H9 (cell line): ENCODE measurements around the gene AHDC1. TPM values are rescaled to one million over a fixed set of nuclear protein-coding genes. Genes with fewer than 3 reads are reported as not detected.
A peak's percentile ranks its signal among the peaks of the same experiment; 100 is the strongest.

Experiments used
- DNase-seq: peaks from one replicate; pipeline ENCODE4 v3.0.0-alpha.2; 2017
- H2AFZ ChIP-seq: one replicate; pipeline ENCODE4 v1.6.1; 2013; ENCODE audit warnings: mild to moderate bottlenecking, low read length, control low read depth, moderate library complexity
- H2AK5ac ChIP-seq: 2 replicates; pipeline ENCODE4 v1.6.1; 2013; ENCODE audit warnings: low read length, control low read depth, mixed read lengths; ENCODE audit not compliant: insufficient read length
- H2BK120ac ChIP-seq: one replicate; pipeline ENCODE4 v1.6.1; 2013; ENCODE audit warnings: low read depth, mild to moderate bottlenecking, low read length, control low read depth, inconsistent platforms; ENCODE audit not compliant: poor library complexity, severe bottlenecking
- H2BK12ac ChIP-seq: 2 replicates; pipeline ENCODE4 v1.6.1; 2013; ENCODE audit warnings: low read length, control low read depth, mixed read lengths, low read depth; ENCODE audit not compliant: insufficient read length
- H2BK15ac ChIP-seq: 2 replicates; pipeline ENCODE4 v1.6.1; 2013; ENCODE audit warnings: low read depth, low read length, control low read depth
- H2BK20ac ChIP-seq: one replicate; pipeline ENCODE4 v1.6.1; 2013; ENCODE audit warnings: low read depth, mild to moderate bottlenecking, low read length, control low read depth, inconsistent platforms; ENCODE audit not compliant: poor library complexity, severe bottlenecking
- H2BK5ac ChIP-seq: 2 replicates; pipeline ENCODE4 v1.6.1; 2013; ENCODE audit warnings: low read length, control low read depth, mixed read lengths; ENCODE audit not compliant: insufficient read length
- H3K14ac ChIP-seq: 2 replicates; pipeline ENCODE4 v1.6.1; 2013; ENCODE audit warnings: low read length, control low read depth; ENCODE audit not compliant: insufficient read depth
- H3K18ac ChIP-seq: 2 replicates; pipeline ENCODE4 v1.6.1; 2013; ENCODE audit warnings: low read depth, mild to moderate bottlenecking, mixed read lengths, low read length, control low read depth; ENCODE audit not compliant: insufficient read length
- H3K23ac ChIP-seq: 2 replicates; pipeline ENCODE4 v1.6.1; 2013; ENCODE audit warnings: low read length, control low read depth, mixed read lengths, low read depth; ENCODE audit not compliant: insufficient read length
- H3K23me2 ChIP-seq: 2 replicates; pipeline ENCODE4 v1.6.1; 2013; ENCODE audit warnings: low read depth, mild to moderate bottlenecking, mixed read lengths, low read length, control low read depth; ENCODE audit not compliant: insufficient read length, poor library complexity, severe bottlenecking
- H3K27ac ChIP-seq: 2 replicates; pipeline ENCODE4 v1.5.1; 2013; ENCODE audit warnings: low read length, control low read depth, mixed read lengths, low read depth; ENCODE audit not compliant: insufficient read length
- H3K27me3 ChIP-seq: 2 replicates; pipeline ENCODE4 v1.6.1; 2013; ENCODE audit warnings: low read length, control low read depth, inconsistent platforms; ENCODE audit not compliant: insufficient read depth
- H3K4ac ChIP-seq: 2 replicates; pipeline ENCODE4 v1.6.1; 2013; ENCODE audit warnings: low read depth, mild to moderate bottlenecking, control low read depth, inconsistent platforms, low read length, moderate library complexity
- H3K4me1 ChIP-seq: 2 replicates; pipeline ENCODE4 v1.6.1; 2013; ENCODE audit warnings: low read length, control low read depth, inconsistent platforms; ENCODE audit not compliant: insufficient read depth
- H3K4me2 ChIP-seq: 2 replicates; pipeline ENCODE4 v1.6.1; 2013; ENCODE audit warnings: low read length, control low read depth, mixed read lengths; ENCODE audit not compliant: insufficient read length, insufficient read depth
- H3K56ac ChIP-seq: 2 replicates; pipeline ENCODE4 v1.6.1; 2013; ENCODE audit warnings: low read depth, mild to moderate bottlenecking, mixed read lengths, low read length, control low read depth; ENCODE audit not compliant: insufficient read length
- H3K79me1 ChIP-seq: 2 replicates; pipeline ENCODE4 v1.6.1; 2013; ENCODE audit warnings: low read depth, mild to moderate bottlenecking, moderate library complexity, low read length, control low read depth, inconsistent platforms; ENCODE audit not compliant: insufficient read depth, poor library complexity, severe bottlenecking
- H3K79me2 ChIP-seq: 2 replicates; pipeline ENCODE4 v1.6.1; 2013; ENCODE audit warnings: low read length, control low read depth, inconsistent platforms; ENCODE audit not compliant: insufficient read depth
- H3K9ac ChIP-seq: 2 replicates; pipeline ENCODE4 v1.6.1; 2013; ENCODE audit warnings: low read length, control low read depth, mixed read lengths; ENCODE audit not compliant: insufficient read length; ENCODE audit errors: extremely low read depth
- H3K9me3 ChIP-seq: one replicate; pipeline ENCODE4 v1.6.1; 2013; ENCODE audit warnings: low read depth, low read length, inconsistent platforms; ENCODE audit not compliant: control insufficient read depth
- H3T11ph ChIP-seq: one replicate; pipeline ENCODE4 v1.6.1; 2013; ENCODE audit warnings: mild to moderate bottlenecking, low read length, control low read depth, inconsistent platforms
- H4K20me1 ChIP-seq: one replicate; pipeline ENCODE4 v1.6.1; 2013; ENCODE audit not compliant: control insufficient read depth, insufficient read length, insufficient read depth
- H4K5ac ChIP-seq: 2 replicates; pipeline ENCODE4 v1.6.1; 2013; ENCODE audit warnings: low read depth, mild to moderate bottlenecking, mixed read lengths, low read length, control low read depth; ENCODE audit not compliant: insufficient read length
- H4K8ac ChIP-seq: replicated peaks from 2 replicates; pipeline ENCODE4 v1.6.1; 2013; ENCODE audit warnings: low read length, control low read depth, mixed read lengths, low read depth; ENCODE audit not compliant: insufficient read length
- H4K91ac ChIP-seq: 2 replicates; pipeline ENCODE4 v1.6.1; 2013; ENCODE audit warnings: low read depth, mild to moderate bottlenecking, moderate library complexity, mixed read lengths, low read length, control low read depth; ENCODE audit not compliant: insufficient read length
- H3K27ac Mint-ChIP-seq, 3 experiments: 2 replicates in 2 of 3; 3 replicates in 1 of 3; pipeline ENCODE4 v1.8.0; 2020 to 2021; ENCODE audit warnings: mixed read lengths in 3 of 3, mild to moderate bottlenecking in 1 of 3, moderate library complexity in 1 of 3
- H3K27me3 Mint-ChIP-seq: 2 replicates; pipeline ENCODE4 v1.8.0; 2021; ENCODE audit warnings: low read depth, mild to moderate bottlenecking, moderate library complexity, mixed read lengths
- H3K36me3 Mint-ChIP-seq, 3 experiments: 2 replicates in 2 of 3; 3 replicates in 1 of 3; pipeline ENCODE4 v1.8.0; 2020 to 2021; ENCODE audit warnings: low read depth in 3 of 3, mixed read lengths in 3 of 3; ENCODE audit not compliant: insufficient read depth in 1 of 3
- H3K4me1 Mint-ChIP-seq, 2 experiments: 2 replicates each; pipeline ENCODE4 v1.8.0; 2020; ENCODE audit warnings: mixed read lengths in 2 of 2
- H3K4me3 Mint-ChIP-seq, 2 experiments: 2 replicates in 1 of 2; 3 replicates in 1 of 2; pipeline ENCODE4 v1.8.0; 2020 to 2021; ENCODE audit warnings: mild to moderate bottlenecking in 2 of 2, mixed read lengths in 2 of 2, moderate library complexity in 1 of 2
- H3K9me3 Mint-ChIP-seq, 2 experiments: 2 replicates in 1 of 2; 3 replicates in 1 of 2; pipeline ENCODE4 v1.8.0; 2020; ENCODE audit warnings: mild to moderate bottlenecking in 2 of 2, mixed read lengths in 2 of 2, moderate library complexity in 1 of 2
- CTCF ChIP-seq: fragments of 200-600 bp; sonication (generic); conservative IDR thresholded peaks from 3 replicates; pipeline ENCODE4 v1.8.0; 2021; ENCODE audit warnings: antibody characterized with exemption, mild to moderate bottlenecking
- WGBS: extraction: QIAGEN DNeasy Blood & Tissue Kit; methylation state at CpG from one replicate; pipeline ENCODE4 v1.1.7; 2013; ENCODE audit warnings: missing lambda C conversion rate, low lambda C conversion rate, mixed read lengths; ENCODE audit not compliant: insufficient read length; ENCODE audit errors: extremely low coverage; 5-methylcytosine and 5-hydroxymethylcytosine counted together
- total RNA-seq: library from RNA; stranded (reverse); gene quantifications from 2 replicates; pipeline ENCODE4 v1.2.1, GENCODE V29; 2021

The AHDC1 gene
- total RNA-seq, 1 experiment from 2014 or later, result 29.4 TPM

GRCh38 chr1:27529704-27530018 is 74.3 kb downstream of the AHDC1 start:
- Mint-ChIP-seq H3K4me1 (peaks cover 41 to 58% of the 10 kb centered on the region in 2 experiments), H3K27ac (peak overlapping the region in 2 of 3 experiments; percentile 17 to 42; a peak in 1 of 7 replicates), H3K4me3 (peak overlapping the region; percentile 32 to 77; a peak in 3 of 5 replicates), H3K9me3 (no peaks in the 10 kb centered on the region; a peak in 1 of 5 replicates), H3K36me3 (peaks cover 11 to 16% (median 14%) of the 10 kb centered on the region in 3 experiments), H3K27me3 (peaks cover 6% of the 10 kb centered on the region; the same call in 1 of the 2 replicates)
- Histone ChIP-seq H4K8ac (no peak overlapping the region), H3K9ac (no peak overlapping the region), H3K9me3 (no peaks in the 10 kb centered on the region), H3K23me2 (peaks cover 9% of the 10 kb centered on the region), H3T11ph (no peak overlapping the region), H2AK5ac (no peak overlapping the region), H3K23ac (no peak overlapping the region), H3K56ac (no peak overlapping the region), H2AFZ (no peak overlapping the region), H2BK120ac (no peak overlapping the region), H2BK15ac (no peak overlapping the region), H3K18ac (no peak overlapping the region), H4K5ac (no peak overlapping the region), H3K14ac (no peak overlapping the region), H2BK12ac (no peak overlapping the region), H4K91ac (no peak overlapping the region), H3K4me1 (peaks cover 10% of the 10 kb centered on the region), H3K79me2 (no peaks in the 10 kb centered on the region), H2BK20ac (no peak overlapping the region), H3K4me2 (no peak overlapping the region), H3K27ac (no peak overlapping the region), H3K79me1 (no peaks in the 10 kb centered on the region), H2BK5ac (no peak overlapping the region), H3K4ac (no peak overlapping the region), H4K20me1 (no peaks in the 10 kb centered on the region), H3K27me3 (no peaks in the 10 kb centered on the region)
- WGBS, result no CpG with 5 or more reads among the region's 5 CpGs
- TF ChIP-seq CTCF, result no peak
- DNase-seq, result no peak
